ENCODE data around the gene EYS.

The EYS gene

DNA sequence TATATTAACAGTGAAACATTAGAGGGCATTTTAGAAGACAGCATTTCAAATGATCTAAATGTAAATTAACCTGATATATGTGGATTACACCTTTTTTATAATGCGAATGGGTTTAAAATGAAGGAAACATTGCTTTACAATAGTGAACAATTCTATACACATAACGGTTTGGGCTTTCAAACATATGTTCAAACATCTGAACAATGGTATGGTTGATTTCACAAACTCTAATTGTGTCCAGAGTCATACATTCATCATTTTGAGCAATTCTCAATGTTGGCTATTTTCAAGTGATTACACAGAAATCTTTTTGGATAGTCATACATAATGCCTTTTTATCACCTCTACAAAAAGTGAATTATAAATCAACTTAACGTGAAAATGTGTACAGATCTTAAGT lies 1493.3 kb downstream of the EYS start:
- no peak for DNase-seq

- DNase-seq, result no peak
Measured at GRCh38 chr6:64197246-64197645, 1509.8 kb downstream of the EYS start.

- no peak for DNase-seq
Measured at GRCh38 chr6:64186592-64186991, 1520.4 kb downstream of the EYS start.

- no peak for DNase-seq
Measured at GRCh38 chr6:64185621-64186020, 1521.4 kb downstream of the EYS start.

- no peak for DNase-seq
Measured at GRCh38 chr6:64175296-64175695, 1531.7 kb downstream of the EYS start.

GRCh38 chr6:64170316-64170715 lies 1536.7 kb downstream of the EYS start:
- no peak for DNase-seq

- DNase-seq, result no peak
Measured at GRCh38 chr6:64160486-64160885, 1546.5 kb downstream of the EYS start.

DNA sequence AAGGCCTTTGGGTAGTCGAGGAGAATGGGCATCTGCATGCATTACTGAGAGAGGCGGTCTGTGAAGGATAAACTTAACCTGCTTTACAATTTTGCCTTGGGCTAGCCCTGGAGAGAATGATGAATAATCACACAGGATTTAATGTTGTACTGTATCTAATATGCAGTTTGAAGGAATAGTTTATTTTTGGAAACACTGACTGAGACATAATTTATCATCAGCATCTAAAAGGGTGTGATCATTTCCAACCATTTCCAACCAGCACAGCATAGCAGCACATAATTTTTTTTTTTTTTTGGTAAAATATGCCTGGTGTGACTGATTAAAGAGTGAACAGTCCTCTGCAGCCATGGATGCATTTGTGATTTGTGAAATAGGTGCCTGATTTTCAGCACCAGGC lies 1552.0 kb downstream of the EYS start:
- no peak for DNase-seq

DNA sequence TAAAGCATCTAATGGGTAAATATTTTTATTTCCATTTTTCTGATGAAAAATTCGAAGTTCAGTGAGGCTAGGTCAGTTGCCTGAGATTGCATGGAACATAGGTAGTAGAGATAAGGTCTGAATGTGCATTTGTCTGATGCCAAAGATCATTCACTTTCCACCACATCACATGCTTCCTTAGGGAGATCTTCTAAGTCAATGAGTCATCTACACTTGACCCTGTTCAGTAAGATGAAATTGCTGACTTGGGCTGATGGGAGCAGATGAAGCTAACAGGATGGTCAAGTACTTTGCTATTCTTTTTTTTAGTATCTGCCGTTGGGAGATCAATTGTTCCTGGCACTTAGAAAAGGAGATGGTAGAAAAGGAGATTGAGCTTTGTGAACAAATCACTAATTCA lies 1560.2 kb downstream of the EYS start:
- no peak for DNase-seq

DNA sequence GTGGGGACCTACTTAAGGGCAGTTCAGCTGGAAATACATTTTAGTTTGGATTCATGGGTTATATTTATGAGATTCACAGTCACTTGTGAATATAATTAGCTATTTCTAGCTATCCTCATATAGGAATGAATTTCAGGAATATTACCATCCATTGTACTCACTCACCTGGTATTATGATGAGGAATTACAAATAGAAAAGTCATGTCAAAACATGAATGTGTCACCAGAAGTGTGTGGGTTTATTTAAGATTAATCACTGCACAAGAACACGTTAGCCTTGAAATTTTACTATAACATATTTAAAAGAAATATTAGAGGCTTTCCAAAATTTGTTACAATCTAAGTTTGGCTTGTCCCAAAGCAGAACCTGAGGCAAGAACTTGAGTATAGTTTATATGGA lies 1560.9 kb downstream of the EYS start:
- no peak for DNase-seq

GRCh38 chr6:64145658-64146057 lies 1561.4 kb downstream of the EYS start:
- no peak for DNase-seq

GRCh38 chr6:64143101-64143500 lies 1563.9 kb downstream of the EYS start:
- no peak for DNase-seq

DNA sequence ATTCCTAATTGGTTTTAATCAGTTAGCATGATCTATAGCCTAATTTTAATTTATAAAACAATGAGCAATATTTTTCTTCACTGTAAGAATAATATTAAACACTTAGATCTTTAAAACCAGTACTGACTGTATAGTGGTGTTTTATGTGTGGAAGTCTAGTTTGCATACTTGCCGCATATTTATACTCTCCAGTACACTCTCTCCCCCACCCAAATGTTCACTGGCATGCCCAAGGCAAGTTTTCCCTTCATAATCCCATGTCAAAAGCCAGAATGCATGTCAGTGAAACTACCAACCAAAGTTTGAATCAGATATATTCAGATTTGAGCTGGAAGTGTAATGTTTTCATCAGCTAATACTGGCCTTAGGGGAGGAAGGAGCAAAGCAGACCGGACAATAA lies 1565.3 kb downstream of the EYS start:
- DNase-seq, result no peak

DNA sequence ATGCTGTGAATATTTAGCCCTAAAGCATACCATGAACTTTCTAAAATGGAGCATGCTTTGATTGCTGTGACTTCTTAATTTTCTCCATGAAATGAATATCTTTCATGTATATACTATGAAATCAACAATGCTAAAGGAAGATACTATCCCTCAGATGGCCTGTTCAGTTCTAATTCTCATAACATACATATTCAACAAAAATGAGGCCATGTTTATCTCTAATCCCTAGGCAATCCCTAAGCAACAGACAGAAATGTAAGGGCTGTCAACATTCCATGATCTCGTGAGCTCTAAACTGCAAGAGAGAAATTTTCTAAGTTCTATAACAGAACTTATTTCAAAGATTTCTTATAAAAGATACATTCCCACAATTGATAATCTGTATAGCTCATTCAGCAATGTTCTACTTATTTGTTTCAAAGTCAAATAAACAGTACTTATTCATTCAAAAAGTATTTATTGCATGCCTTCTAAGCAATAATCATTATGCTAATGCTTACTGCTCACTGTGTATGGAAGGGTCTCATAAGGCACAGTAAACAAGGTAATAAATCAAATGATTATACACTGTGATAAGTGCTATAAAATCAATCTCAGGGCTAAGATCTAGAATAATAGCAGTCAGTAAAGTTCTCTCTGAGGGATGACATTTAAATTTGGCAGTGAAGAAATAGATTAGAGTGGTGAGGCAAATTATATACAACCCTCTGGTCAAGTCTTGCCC lies 1578.6 kb downstream of the EYS start:
- no peak for DNase-seq

- no peak for DNase-seq
Measured at GRCh38 chr6:64123761-64124633, 1583.0 kb downstream of the EYS start.

- no peak for DNase-seq
Measured at GRCh38 chr6:64122712-64123375, 1584.2 kb downstream of the EYS start.

- DNase-seq, result no peak
Measured at GRCh38 chr6:64121011-64121565, 1585.9 kb downstream of the EYS start.

- DNase-seq, result no peak
Measured at GRCh38 chr6:64113704-64114103, 1593.3 kb downstream of the EYS start.

DNA sequence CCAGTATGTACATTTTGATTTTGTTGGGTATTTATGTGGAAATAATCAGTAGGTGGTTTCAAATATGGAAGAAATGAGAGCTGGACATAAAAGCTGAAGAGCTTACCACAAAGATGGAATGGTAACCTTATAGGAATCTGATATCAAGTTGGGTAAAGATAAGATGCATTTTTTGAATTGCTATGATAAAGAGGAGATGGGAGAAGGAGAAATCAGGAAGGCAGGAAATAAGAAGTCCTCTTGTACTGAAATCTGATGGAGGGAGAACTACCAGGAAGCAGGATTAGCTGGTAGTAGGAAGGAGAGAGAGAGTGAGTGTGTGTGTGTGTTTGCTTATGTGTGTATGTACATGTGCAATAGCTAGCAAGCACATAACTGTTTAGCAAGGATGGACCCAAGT lies 1603.0 kb downstream of the EYS start:
- DNase-seq, result no peak

GRCh38 chr6:64103480-64103879 lies 1603.5 kb downstream of the EYS start:
- no peak for DNase-seq

- DNase-seq, result no peak
Measured at GRCh38 chr6:64100702-64101303, 1606.2 kb downstream of the EYS start.

- DNase-seq, result no peak
Measured at GRCh38 chr6:64090352-64090751, 1616.7 kb downstream of the EYS start.

- DNase-seq, result no peak
Measured at GRCh38 chr6:64085126-64085525, 1621.9 kb downstream of the EYS start.

Measured in stimulated activated naive CD4-positive, alpha-beta T cell (primary cell).